A673 (cell line): ENCODE results near the gene PRKG1.

Experiments used
- CTCF ChIP-seq: fragments of 300-800, 200-600 bp; sonication (generic); conservative IDR thresholded peaks from 2 replicates; pipeline ENCODE4 v1.5.1; 2017; ENCODE audit warnings: low read depth, mild to moderate bottlenecking, antibody characterized with exemption, low read length, moderate library complexity, mixed read lengths
- EZH2 ChIP-seq: fragments of 200-600 bp; sonication (generic); IDR thresholded peaks from 2 replicates; pipeline ENCODE4 v1.6.1; 2017; ENCODE audit warnings: borderline replicate concordance, low read depth, mild to moderate bottlenecking, mixed read lengths, antibody characterized with exemption, low read length; ENCODE audit not compliant: poor library complexity, severe bottlenecking

- TF ChIP-seq CTCF (peak; percentile 29; the same call in 1 of the 2 replicates), EZH2 (no peak)
Observed at GRCh38 chr10:51638737-51639136, 564.5 kb downstream of the PRKG1 start.
